ENCODE data around the gene SLC25A45.

Gene SLC25A45

GRCh38 chr11:65382033-65382803, at the start of gene SLC25A45:
Gene SLC25A45 (minus strand): TSS chr11:65382646. CDS start chr11:65381951, 695 bp downstream.
- Histone ChIP-seq H3F3A (ENCODE audit: low read depth) (peaks cover 8% of the 10 kb centered on the region; the same call in 1 of the 2 replicates), H3K79me2 (ENCODE audit: insufficient read depth, low read length) (peaks cover 21% of the 10 kb centered on the region), H3K9me3 (ENCODE audit: insufficient read depth, low read depth, low read length) (no peaks in the 10 kb centered on the region), H3K4me3 (ENCODE audit: low read length, poor library complexity, severe bottlenecking) (peak within 1 kb of the TSS; percentile 84), H3K36me3 (ENCODE audit: insufficient read depth, low read length) (no peaks in the 10 kb centered on the region), H3K4me1 (ENCODE audit: insufficient read depth, low read length, poor library complexity, severe bottlenecking) (peaks cover 37% of the 10 kb centered on the region), H3K9ac (ENCODE audit: low read depth, low read length, poor library complexity, severe bottlenecking) (peak within 1 kb of the TSS; percentile 89), H3K27me3 (ENCODE audit: insufficient read depth, low read length, poor library complexity, severe bottlenecking) (no peaks in the 10 kb centered on the region), H3K9me2 (replicated peaks; ENCODE audit: low read depth, low read length) (no peaks in the 10 kb centered on the region), H4K20me1 (ENCODE audit: insufficient read depth, low read length, poor library complexity, severe bottlenecking) (peaks cover 4% of the 10 kb centered on the region), H2AFZ (ENCODE audit: low read length) (peak within 1 kb of the TSS; percentile 88), H3K4me2 (ENCODE audit: low read depth, low read length, poor library complexity, severe bottlenecking) (peak within 1 kb of the TSS; percentile 83)
- TF ChIP-seq CTCF (conservative IDR thresholded peaks at IDR 0.05; ENCODE audit: low read length) (peak; percentile 71), EZH2phosphoT487 (IDR thresholded peaks at IDR 0.05; ENCODE audit: borderline replicate concordance) (no peak)

- H3K36me3 ChIP-seq (ENCODE audit: insufficient read depth, low read length): peaks cover 11% of the 10 kb centered on the region; the same call in 1 of the 2 replicates
These were observed 49.1 kb upstream of the SLC25A45 start for GRCh38 chr11:65431451-65432099.

More at GRCh38 chr11:65431451-65432099, 49.1 kb upstream of the SLC25A45 start:
- H3K79me2 ChIP-seq (ENCODE audit: insufficient read depth, low read length): peaks cover 83% of the 10 kb centered on the region
- TF ChIP-seq CTCF (conservative IDR thresholded peaks at IDR 0.05; ENCODE audit: low read length): no peak
- no peak for TF ChIP-seq EZH2phosphoT487 (IDR thresholded peaks at IDR 0.05; ENCODE audit: borderline replicate concordance)
- H2AFZ ChIP-seq (ENCODE audit: low read length): no peak overlapping the region
- H3K4me3 ChIP-seq (ENCODE audit: low read length, poor library complexity, severe bottlenecking): peak overlapping the region; percentile 94
- H4K20me1 ChIP-seq (ENCODE audit: insufficient read depth, low read length, poor library complexity, severe bottlenecking): peaks cover 60% of the 10 kb centered on the region
- no peaks in the 10 kb centered on the region for H3K9me3 ChIP-seq (ENCODE audit: insufficient read depth, low read depth, low read length)
- H3K9ac ChIP-seq (ENCODE audit: low read depth, low read length, poor library complexity, severe bottlenecking): peak overlapping the region; percentile 100
- H3K27me3 ChIP-seq (ENCODE audit: insufficient read depth, low read length, poor library complexity, severe bottlenecking): no peaks in the 10 kb centered on the region
- H3F3A ChIP-seq (ENCODE audit: low read depth): peaks cover 24% of the 10 kb centered on the region
- no peaks in the 10 kb centered on the region for H3K9me2 ChIP-seq (replicated peaks; ENCODE audit: low read depth, low read length)
- peak overlapping the region; percentile 99 for H3K4me2 ChIP-seq (ENCODE audit: low read depth, low read length, poor library complexity, severe bottlenecking)
- peaks cover 63% of the 10 kb centered on the region for H3K4me1 ChIP-seq (ENCODE audit: insufficient read depth, low read length, poor library complexity, severe bottlenecking)
